Esophagus muscularis mucosa (tissue), 2 donors: ENCODE data around the gene MAGI2.

Experiments used
- POLR2A ChIP-seq: fragments of 450-650 bp; IDR thresholded peaks from one replicate; pipeline ENCODE4 v1.6.1; 2017; ENCODE audit warnings: antibody characterized with exemption, moderate library complexity, mild to moderate bottlenecking, low read depth
- POLR2AphosphoS5 ChIP-seq, 2 donors: sonication (generic); formaldehyde crosslinking; IDR thresholded peaks; one replicate each; pipeline ENCODE4 v1.6.1; 2017; ENCODE audit warnings: antibody characterized with exemption in 2 of 2

DNA sequence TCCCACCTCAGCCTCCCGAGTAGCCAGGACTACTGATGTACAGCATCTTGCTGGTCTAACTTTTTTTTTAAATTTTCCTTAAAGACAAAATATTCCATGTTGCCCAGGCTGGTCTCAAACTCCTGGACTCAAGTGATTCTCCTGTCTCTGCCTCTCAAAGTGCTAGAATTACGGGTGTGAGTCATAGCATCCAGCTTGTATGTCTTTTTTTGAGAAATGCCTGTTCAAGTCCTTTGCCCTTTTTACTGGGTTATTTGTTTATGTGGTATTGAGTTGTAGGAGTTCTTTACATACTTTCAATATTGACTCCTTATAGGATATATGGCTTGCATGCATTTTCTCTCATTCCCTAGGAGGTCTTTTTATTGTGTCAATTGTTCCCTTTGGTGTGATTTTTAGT is 486.4 kb downstream of the MAGI2 start:
- TF ChIP-seq POLR2A (no peak), POLR2AphosphoS5 (IDR thresholded peaks at IDR 0.05) (no peak)
